Hematopoietic multipotent progenitor cell (in vitro differentiated cells): ENCODE measurements around the gene GLIS2. TPM values are rescaled to one million over a fixed set of nuclear protein-coding genes. Genes with fewer than 3 reads are reported as not detected.
A peak's percentile ranks its signal among the peaks of the same experiment; 100 is the strongest.
"Not testable (repeated sequence)": the region's sequence is repeated elsewhere in the genome, so short reads cannot be mapped to it uniquely, and the experiment has no call there.

Source experiments
- DNase-seq, 3 donors: peaks; one replicate each; pipeline ENCODE4 v3.0.0-alpha.2; 2011 to 2015; ENCODE audit warnings: low read depth in 2 of 3, low spot score in 2 of 3
- total RNA-seq: library from RNA; depleted of rRNA; stranded (reverse); fragments of >200 nt; gene quantifications from one replicate; pipeline ENCODE4 v1.2.3, GENCODE V29; 2012

GLIS2 gene
- total RNA-seq, 1 donor = under 0.01 TPM

DNA sequence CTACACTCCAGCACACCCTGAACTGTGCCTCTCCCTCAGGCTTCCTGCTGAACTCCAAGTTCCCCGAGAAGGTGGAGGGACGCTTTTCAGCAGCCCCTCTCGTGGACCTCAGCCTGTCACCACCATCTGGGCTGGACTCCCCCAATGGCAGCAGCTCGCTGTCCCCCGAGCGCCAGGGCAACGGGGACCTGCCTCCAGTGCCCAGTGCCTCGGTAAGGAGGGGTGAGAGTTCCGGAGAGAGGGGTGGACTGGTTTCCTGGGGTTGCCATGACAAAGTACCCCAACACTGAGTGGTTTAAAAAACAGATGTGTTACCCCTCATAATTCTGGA is 17.4 kb downstream of the GLIS2 start:
- DNase-seq = no peak

- not testable (repeated sequence) for DNase-seq
Measured at GRCh38 chr16:4333714-4334113, 17.8 kb downstream of the GLIS2 start.

DNA sequence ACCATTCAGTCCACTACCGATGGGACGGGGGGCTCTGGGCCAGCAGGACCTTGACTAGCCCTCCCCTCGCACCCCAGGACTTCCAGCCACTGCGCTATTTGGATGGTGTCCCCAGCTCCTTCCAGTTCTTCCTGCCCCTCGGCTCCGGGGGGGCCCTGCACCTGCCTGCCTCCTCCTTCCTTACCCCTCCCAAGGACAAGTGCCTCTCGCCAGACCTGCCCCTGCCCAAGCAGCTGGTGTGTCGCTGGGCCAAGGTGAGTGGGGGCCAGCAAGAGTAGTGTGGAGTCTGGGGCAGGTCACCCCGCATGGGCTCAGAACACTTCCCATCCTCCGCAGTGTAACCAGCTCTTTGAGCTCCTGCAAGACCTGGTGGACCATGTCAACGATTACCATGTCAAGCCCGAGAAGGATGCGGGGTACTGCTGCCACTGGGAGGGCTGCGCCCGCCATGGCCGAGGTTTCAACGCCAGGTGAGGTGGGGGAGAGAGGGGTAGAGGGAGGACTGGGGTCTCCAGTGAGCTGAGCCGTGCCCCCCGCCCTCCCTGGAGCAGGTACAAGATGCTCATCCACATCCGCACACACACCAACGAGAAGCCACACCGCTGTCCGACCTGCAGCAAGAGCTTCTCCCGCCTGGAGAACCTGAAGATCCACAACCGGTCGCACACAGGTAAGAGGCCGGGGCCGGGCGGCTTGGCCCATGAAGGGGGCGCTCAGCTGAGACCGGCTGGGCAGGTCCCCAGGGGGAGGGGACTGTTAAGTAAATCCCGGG is 19.0 kb downstream of the GLIS2 start:
- DNase-seq = no peak

- DNase-seq = no peak
Measured at GRCh38 chr16:4336701-4337539, 21.1 kb downstream of the GLIS2 start.

DNA sequence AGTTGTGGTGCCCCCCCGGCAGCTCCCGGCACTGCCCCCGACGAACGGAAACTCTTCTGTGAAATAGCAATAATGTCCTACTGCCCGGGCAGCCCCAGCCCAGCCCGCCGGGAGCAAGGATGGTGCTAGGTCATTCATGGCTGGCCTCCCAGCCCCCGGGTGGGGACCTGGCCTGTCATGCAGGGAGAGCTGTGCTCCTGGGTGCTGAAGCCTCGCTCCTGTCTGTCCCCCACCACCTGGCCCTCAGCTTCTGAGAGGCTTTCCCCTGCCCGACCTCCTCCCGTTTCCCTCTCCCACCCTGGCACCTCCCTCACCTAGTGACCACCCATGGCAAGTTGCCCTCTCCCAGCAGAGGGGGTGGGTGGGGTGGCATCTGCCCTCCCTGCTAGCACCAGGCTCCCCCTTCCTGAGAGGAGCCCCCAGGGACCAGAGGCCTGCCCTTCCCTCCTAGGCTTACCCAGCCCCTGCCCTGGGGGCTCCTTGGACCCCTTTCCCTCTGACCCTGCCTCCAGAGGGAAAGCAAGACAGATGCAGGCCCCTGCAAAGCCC is 21.7 kb downstream of the GLIS2 start:
- no peak for DNase-seq

DNA sequence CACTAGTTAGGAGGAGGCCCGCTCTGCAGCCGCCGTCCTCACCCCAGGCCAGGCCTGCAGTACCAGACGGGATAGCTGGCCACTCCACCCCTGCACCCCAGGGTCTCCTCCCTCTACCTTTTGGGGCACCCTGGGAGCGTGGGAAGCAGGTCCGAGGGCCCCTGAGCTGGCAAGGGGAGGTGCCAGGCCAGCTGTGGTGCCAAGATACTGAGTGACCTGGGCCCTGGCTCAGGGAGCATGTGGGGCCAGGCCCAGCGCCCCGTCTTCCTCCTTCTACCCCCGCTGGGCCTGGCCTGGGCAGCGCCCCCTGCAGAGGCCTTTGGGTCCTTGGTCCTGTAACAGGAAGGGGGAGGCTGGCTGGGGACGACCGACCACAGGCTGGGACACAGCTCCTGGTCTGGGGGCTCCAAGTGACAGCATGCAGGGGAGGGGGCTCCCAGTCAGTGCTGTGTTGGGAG is 22.3 kb downstream of the GLIS2 start:
- DNase-seq = no peak

GRCh38 chr16:4338712-4339299 is 22.9 kb downstream of the GLIS2 start:
- DNase-seq = no peak

GRCh38 chr16:4339455-4339854 is 23.6 kb downstream of the GLIS2 start:
- no peak for DNase-seq

DNA sequence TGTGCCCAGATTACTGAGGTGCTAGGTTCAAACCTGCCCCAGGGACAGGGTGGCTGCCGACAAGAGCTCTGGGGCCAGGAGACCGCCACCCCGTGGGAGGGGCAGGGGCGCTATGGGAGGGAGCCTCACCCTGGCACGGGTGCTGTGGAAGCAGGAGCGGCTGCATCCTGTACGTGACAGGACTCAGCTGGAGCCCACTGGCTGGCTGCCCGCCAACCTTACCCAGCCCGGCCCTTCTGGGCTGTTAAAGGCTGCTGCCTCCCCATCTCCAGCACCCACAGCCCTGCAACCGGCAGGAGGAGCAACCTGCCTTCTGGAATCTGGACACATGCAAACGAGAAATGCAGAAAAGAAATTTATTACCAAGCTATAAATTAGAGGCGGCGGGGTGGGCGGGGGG is 24.0 kb downstream of the GLIS2 start:
- DNase-seq = peak in 2 of 3 donors; percentile 41 to 79

DNA sequence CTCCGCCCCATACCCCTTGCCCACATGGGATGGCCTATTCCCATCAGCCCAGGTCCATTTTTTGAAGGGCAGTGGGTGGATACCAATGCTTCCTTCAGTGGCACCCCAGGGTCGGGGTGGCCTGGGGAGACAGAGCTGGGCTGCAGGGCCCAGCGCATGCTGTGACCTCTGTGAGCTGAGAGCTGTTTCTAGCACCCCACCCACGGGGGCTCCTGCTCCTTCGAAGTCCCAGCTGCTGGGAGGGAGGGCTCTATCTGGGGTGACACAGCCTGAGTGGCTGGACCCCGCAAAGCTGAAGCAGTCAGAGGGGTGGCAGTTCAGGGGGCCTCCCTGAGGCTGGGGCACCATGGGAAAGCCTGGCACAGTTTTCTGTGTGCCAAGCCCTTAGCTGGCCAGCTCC is 24.6 kb downstream of the GLIS2 start:
- no peak for DNase-seq

DNA sequence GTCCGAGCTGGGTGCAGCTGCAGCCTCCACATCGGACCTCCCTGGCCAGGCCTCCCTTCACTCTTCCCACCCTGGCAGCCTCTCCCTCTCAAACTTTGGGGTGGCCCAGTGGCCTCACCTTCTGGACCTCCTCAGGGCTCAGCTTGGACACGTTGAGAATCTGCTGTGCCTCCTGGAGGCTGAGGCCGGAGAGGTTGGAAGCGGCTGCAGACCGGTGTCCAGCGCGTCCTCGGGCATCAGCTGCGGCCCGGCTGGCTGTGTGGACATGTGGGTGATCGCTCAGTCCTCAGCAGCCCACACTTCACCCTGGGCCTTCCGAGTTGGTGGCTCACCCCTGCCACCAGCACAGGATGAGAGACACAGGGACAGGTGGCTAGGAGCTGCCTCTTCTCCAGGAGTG is 25.4 kb downstream of the GLIS2 start:
- DNase-seq = no peak

DNA sequence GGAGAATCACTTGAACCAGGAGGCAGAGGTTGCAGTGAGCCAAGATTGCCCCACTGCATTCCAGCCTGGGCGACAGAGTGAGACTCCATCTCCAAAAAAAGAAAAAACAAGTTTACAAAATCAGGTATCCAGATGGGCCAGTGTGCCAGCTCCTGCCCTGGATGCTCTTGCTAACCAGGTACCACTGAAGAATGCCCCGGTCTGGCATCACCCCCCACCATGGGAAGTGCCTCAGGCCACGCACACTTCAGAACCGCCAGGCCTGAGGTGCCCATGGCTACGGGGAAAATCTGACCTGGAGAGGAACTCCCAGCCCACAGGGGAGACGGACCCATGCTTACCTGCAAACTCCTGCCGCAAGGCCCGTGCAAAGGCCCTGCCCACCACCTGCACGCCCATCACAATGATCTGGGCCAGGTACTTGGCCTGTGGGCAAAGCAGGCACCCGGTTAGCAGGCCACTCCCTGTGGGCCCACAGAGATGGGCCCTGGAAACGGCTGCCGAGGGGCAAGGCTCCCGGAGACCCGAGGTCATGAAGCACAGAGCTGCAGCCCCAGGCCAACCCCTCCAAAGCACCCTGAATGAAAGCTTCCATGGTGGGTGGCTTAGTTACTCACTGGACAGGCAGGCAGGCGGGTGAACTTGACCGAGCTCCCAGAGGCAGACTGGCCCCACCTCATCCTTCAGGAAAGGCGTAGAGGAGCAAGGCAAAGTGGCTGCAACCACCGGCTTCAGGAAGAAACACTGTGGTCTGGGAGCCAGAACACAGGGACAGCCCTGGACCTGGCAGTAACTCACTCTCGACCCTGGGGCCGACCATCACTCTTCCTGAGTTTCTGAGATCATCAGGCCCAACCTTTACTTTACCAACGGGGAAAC is 27.2 kb downstream of the GLIS2 start:
- no peak for DNase-seq

- DNase-seq = not testable (repeated sequence)
Measured at GRCh38 chr16:4344300-4344982, 28.6 kb downstream of the GLIS2 start.

- no peak for DNase-seq
Measured at GRCh38 chr16:4344983-4345835, 29.3 kb downstream of the GLIS2 start.

DNA sequence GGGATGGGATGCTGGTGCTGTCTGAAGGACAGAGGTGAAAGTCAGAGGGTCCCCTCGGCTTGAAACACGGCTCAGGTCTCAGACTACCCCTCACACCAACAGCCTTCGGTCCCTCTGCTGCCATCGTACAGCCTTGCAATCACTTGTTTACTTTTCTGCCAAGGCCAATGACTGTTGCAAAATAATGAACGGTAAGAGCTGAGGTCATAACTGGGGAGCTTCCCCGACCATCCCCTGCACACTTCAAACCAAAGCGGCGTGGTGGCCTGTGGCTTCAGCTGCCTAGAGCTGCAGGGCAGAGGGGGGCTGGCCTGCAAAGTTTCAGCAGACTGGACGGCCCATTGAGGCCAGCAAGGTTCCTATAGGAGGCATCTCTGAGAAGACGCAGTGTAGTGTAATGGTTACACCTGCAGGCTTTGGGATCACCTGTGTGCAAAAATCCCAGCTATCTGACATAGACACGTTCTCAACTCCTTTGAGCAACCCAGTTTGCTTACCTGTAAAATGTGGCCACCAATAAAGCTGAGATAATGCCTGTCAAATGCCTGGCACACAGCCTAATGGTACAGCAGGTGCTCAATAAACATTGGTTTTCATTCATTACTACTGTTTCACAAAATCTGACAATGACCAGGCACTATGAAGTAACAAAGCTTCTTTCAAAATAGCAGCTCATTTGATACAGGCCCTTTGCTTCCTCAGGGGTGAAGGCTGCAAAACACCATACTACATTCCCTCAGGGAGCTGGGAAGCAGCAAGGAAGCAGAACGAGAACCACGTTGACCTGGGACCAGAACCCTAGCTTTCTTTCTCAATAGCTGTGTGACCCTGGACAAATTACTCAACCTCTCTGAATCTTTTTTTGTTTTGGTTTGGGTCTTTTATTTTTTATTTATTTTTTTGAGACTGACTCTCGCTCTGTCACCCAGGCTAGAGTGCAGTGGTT is 30.2 kb downstream of the GLIS2 start:
- DNase-seq = no peak

DNA sequence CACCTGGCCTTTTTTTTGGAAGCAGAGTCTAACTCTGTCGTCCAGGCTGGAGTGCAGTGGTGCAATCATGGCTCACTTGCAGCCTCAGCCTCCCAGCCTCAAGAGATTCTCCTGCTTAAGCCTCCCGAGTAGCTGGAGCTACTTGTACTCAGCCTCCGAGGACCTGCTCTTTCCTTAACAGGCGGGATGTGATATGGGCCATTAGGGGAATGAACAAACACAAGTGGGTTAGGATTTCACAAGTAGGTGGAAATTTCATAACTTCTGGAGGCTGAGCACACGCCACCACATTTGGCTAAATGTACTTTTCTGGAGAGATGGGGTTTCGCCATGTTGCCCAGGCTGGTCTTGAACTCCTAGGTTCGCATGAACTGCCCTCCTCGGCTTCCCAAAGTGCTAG is 31.1 kb downstream of the GLIS2 start:
- no peak for DNase-seq

DNA sequence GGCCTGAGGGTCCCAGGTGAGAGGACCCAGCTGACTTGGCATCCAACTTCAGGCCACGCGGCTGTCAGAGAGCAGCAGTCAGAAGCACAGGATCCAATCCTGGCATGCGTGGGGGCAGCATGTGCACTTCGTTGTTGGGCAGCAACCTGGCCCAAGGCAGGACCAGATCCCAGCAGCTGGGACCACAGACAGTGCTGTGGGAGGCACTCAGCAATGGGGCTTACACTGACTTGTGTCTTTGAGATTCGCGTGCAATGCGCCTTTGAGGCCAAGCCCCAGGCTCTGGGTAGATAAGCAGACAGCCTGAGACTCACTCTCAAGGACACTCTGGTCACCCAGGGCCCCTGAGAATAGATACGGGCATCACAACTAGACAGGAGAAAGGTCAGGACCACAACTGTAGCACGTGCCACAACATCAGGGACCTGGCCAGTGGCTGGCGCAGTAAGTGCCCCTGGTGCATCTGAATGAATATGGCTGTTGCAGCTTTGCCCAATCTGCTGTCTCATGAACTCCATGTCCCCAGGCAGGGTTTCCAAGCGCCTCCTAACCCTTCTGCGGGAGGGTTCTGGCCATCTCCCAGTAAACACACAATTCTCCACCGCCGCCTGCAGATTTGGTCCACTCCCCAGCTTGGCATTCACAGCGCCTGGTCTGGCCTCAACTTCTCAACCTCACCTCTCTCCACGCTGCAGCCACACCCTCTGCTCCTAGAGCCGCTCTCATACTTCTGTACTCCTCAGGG is 32.1 kb downstream of the GLIS2 start:
- no peak for DNase-seq
